Measurements from ENCODE around the gene SHTN1. TPM values are rescaled to one million over a fixed set of nuclear protein-coding genes. Genes with fewer than 3 reads are reported as not detected.

The SHTN1 gene
- total RNA-seq, 1 donor from 2014 or later: 38.6 TPM

DNA sequence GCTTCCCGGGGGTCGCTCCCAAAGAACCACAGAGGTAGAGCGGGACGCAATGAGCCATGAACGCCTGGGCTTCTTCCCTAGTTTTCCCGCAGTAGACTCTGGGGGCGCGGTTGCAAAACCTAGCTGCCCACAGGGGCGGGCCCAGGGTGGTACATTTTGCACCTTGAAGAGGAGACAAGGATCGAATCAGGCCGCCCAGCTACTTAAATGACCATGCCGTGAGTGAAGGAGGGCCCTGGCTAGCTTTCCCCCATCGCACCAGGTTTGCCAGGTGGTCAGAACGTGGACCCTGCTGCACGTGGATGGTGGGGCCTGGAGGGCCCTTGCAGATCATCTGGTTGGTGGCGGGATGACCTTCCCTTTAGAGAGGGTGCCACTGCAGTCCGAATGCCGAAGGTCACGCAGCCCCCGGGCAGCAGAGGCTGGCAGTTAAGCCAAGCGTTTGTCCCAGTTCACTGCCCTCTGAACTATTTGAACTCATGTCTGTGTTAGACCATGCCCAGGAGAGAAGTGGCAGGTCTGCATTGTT, 604 bp upstream of the SHTN1 start:
- H3K9me3 Mint-ChIP-seq: no peaks in the 10 kb centered on the region
- TF ChIP-seq, protein P1, sequence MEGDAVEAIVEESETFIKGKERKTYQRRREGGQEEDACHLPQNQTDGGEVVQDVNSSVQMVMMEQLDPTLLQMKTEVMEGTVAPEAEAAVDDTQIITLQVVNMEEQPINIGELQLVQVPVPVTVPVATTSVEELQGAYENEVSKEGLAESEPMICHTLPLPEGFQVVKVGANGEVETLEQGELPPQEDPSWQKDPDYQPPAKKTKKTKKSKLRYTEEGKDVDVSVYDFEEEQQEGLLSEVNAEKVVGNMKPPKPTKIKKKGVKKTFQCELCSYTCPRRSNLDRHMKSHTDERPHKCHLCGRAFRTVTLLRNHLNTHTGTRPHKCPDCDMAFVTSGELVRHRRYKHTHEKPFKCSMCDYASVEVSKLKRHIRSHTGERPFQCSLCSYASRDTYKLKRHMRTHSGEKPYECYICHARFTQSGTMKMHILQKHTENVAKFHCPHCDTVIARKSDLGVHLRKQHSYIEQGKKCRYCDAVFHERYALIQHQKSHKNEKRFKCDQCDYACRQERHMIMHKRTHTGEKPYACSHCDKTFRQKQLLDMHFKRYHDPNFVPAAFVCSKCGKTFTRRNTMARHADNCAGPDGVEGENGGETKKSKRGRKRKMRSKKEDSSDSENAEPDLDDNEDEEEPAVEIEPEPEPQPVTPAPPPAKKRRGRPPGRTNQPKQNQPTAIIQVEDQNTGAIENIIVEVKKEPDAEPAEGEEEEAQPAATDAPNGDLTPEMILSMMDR (IDR thresholded peaks at IDR 0.05; ENCODE audit: unreplicated experiment): no peak
- peak overlapping the region; percentile 67 for H3K27ac Mint-ChIP-seq
- no peaks in the 10 kb centered on the region for H3K36me3 Mint-ChIP-seq
- H3K4me1 Mint-ChIP-seq: peaks cover 12% of the 10 kb centered on the region
- peak; percentile 26 to 55 for DNase-seq (ENCODE audit: low spot score in 2 of 2, unreplicated experiment in 2 of 2)
- H3K27me3 Mint-ChIP-seq (ENCODE audit: low read depth): no peaks in the 10 kb centered on the region
- peak overlapping the region; percentile 89 for H3K4me3 Mint-ChIP-seq

GRCh38 chr10:117004227-117005025, 561 bp downstream of the SHTN1 start:
- TF ChIP-seq, protein P1 (IDR thresholded peaks at IDR 0.05; ENCODE audit: unreplicated experiment): no peak
- Mint-ChIP-seq H3K27me3 (ENCODE audit: low read depth) (no peaks in the 10 kb centered on the region), H3K4me1 (peaks cover 12% of the 10 kb centered on the region), H3K36me3 (no peaks in the 10 kb centered on the region), H3K9me3 (no peaks in the 10 kb centered on the region), H3K4me3 (peak overlapping the region; percentile 89), H3K27ac (peak overlapping the region; percentile 87)
- DNase-seq (ENCODE audit: low spot score in 2 of 2, unreplicated experiment in 2 of 2): peak in 1 of 2 experiments; percentile 22

GRCh38 chr10:117003336-117003735, 1.7 kb downstream of the SHTN1 start:
- DNase-seq (ENCODE audit: low spot score in 2 of 2, unreplicated experiment in 2 of 2): no peak
- H3K27me3 Mint-ChIP-seq (ENCODE audit: low read depth): no peaks in the 10 kb centered on the region
- peaks cover 12% of the 10 kb centered on the region for H3K4me1 Mint-ChIP-seq
- no peaks in the 10 kb centered on the region for H3K36me3 Mint-ChIP-seq
- H3K9me3 Mint-ChIP-seq: no peaks in the 10 kb centered on the region
- TF ChIP-seq, protein P1 (IDR thresholded peaks at IDR 0.05; ENCODE audit: unreplicated experiment): no peak
- H3K27ac Mint-ChIP-seq: peak overlapping the region; percentile 62
- peak overlapping the region; percentile 60 for H3K4me3 Mint-ChIP-seq

DNA sequence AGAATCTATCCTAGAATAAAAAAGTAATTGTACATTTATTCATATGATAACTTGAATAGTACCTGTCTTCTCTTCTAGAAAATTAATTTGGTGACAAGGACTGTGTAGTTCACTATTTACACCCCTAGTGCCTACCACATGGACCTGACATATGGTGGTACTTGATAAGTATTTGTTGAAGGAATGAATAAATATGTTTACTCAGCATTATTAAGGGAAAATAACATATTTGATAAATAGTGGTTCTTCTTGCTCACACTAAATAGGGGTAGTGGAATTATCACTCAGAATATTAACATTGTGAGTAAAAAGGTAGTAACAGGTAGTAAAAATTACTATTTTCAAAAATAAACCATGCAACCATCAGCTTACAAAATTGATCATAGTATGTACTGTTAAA, 2.8 kb downstream of the SHTN1 start:
- Mint-ChIP-seq H3K27ac (no peak overlapping the region), H3K27me3 (ENCODE audit: low read depth) (no peaks in the 10 kb centered on the region), H3K9me3 (no peaks in the 10 kb centered on the region), H3K4me1 (peaks cover 14% of the 10 kb centered on the region), H3K36me3 (peaks cover 2% of the 10 kb centered on the region), H3K4me3 (no peak overlapping the region)
- TF ChIP-seq, protein P1 (IDR thresholded peaks at IDR 0.05; ENCODE audit: unreplicated experiment): no peak
- DNase-seq (ENCODE audit: low spot score in 2 of 2, unreplicated experiment in 2 of 2): no peak

DNA sequence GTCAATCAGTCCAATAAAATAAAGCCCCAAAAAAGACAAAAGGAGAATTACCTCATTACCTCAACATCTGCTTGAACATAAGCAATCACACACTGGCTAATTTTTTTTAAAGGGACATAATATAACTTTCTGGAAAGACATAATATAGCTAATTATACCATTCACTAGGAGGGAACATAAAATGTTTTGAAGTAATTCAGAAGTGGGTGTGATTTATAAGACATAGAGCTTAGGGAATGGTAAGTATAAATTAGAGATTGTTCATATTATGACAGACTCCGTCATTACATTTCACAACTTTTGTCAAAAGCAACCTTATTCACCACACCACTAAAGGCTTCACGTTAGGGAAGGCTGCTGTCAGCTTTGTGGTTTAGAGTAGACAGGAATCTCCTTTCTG, 3.8 kb downstream of the SHTN1 start:
- TF ChIP-seq, protein P1 (IDR thresholded peaks at IDR 0.05; ENCODE audit: unreplicated experiment): no peak
- Mint-ChIP-seq H3K4me3 (no peak overlapping the region), H3K9me3 (no peaks in the 10 kb centered on the region), H3K27me3 (ENCODE audit: low read depth) (no peaks in the 10 kb centered on the region), H3K4me1 (peaks cover 25% of the 10 kb centered on the region), H3K36me3 (peaks cover 2% of the 10 kb centered on the region), H3K27ac (no peak overlapping the region)
- DNase-seq (ENCODE audit: low spot score in 2 of 2, unreplicated experiment in 2 of 2): no peak
